Brain pericyte (primary cell): ENCODE results near the gene UPK1A.
"Not testable (repeated sequence)": the region's sequence is repeated elsewhere in the genome, so short reads cannot be mapped to it uniquely, and the experiment has no call there.

Experiments used
- DNase-seq: peaks from one replicate; pipeline ENCODE4 v3.0.0-alpha.2; 2012; ENCODE audit warnings: low read depth, low spot score

The UPK1A gene

DNA sequence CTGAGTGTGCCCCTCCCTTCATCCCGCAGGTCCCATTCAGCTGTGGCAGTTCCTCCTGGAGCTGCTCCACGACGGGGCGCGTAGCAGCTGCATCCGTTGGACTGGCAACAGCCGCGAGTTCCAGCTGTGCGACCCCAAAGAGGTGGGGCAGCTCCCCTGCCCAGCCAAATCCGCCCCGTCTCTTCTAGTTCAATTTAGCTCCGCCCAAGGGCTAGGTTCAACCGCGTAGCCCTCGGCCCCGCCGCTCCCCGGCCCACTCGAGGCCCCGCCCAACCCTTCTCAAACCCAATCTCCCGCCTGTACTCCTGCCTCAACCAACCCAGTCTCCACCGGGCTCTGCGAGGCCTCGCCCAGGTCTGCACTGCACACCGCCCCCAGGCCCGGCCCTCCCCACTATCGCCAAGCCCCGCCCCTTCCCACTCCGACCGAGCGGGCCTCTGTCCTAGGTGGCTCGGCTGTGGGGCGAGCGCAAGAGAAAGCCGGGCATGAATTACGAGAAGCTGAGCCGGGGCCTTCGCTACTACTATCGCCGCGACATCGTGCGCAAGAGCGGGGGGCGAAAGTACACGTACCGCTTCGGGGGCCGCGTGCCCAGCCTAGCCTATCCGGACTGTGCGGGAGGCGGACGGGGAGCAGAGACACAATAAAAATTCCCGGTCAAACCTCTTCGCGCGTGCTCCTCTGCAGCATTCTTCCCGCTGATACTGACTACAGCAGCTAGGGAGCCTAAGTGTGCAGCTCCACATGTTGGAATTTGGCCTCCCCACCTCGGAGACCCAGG lies 21.9 kb upstream of the UPK1A start:
- peak; percentile 77 for DNase-seq

- no peak for DNase-seq
Measured at GRCh38 chr19:35644987-35645679, 21.2 kb upstream of the UPK1A start.

- DNase-seq: no peak
Measured at GRCh38 chr19:35645680-35646511, 20.4 kb upstream of the UPK1A start.

- peak; percentile 86 for DNase-seq
Measured at GRCh38 chr19:35648017-35648961, 18.0 kb upstream of the UPK1A start, which contains the start of gene COX6B1. COX6B1 (plus strand) TSS chr19:35648323; CDS start chr19:35651244, 2,921 bp downstream.

DNA sequence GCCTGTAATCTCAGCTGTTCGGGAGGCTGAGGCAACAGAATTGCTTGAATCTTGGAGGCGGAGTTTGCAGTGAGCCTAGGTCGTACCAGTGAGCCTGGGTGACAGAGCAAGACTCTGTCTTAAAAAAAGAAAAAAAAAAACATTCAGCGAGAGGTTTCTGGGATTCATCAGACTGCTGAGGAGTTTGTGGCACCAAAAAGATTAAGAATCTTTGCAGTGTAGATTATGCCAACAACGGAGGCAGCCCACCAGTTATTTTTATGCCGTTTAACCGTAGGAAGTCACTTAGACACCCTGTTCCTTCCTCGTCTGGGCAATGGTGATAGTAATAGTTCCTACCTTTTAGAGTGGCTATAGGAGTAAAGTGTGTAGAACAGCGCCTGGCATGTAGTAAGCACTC lies 15.7 kb upstream of the UPK1A start:
- DNase-seq: no peak

GRCh38 chr19:35654828-35655227 lies 11.5 kb upstream of the UPK1A start:
- not testable (repeated sequence) for DNase-seq

- no peak for DNase-seq
Measured at GRCh38 chr19:35655600-35655999, 10.7 kb upstream of the UPK1A start.

GRCh38 chr19:35656700-35657099 lies 9.6 kb upstream of the UPK1A start:
- DNase-seq: no peak

- DNase-seq: no peak
Measured at GRCh38 chr19:35657904-35658700, 8.2 kb upstream of the UPK1A start.

DNA sequence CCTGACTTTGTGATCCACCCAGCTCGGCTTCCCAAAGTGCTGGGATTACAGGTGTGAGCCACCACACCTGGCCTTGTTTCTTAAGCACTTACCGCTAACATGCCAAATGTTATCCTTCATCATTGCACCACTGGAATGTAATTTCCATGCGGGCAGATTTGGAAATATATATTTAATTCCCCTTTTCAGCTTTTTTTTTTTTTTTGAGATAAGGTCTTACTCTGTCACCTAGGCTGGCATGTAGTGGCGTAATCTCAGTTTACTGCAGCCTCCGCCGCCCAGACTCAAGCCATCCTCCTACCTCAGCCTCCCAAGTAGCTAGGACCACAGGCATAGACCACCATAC lies 4.3 kb upstream of the UPK1A start:
- DNase-seq: no peak

DNA sequence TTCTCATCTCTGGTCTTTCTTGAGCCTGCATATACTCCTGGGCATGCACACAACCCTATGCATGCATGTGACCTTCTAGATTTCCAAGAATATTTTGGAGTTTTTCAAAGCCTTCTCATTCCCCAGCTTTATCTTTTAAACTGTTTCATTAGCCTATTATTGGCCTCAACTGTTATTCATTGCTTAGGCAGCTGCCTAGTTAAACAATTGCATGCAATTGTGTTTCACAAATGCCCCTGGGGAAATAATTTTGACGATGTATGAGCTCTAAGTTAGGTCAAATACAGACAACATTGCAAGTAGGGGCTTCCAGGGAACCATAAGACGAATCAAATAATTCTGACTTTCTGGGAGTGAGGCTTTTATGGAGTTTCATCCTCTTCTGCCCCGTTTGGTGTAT lies 2.3 kb upstream of the UPK1A start:
- DNase-seq: no peak

DNA sequence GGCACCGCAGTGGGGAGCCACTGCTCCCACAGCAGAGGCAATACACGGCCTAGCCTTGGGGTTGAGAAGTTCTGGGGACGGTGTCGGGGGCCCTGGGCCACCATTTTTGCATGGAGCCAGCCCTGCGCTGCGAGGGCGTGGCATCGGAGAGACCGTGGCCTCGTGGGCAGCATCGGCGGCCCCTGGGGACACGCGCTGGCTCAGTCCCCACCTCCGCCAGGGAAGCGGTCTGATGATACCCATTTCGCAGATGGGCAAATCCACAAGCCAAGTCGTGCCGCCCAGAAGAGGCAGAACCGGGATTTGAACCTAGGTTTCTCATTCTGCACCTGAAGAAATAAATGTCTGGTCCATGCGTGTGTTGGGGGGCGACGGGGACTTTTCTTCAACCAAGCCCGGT lies 1.2 kb upstream of the UPK1A start:
- no peak for DNase-seq

DNA sequence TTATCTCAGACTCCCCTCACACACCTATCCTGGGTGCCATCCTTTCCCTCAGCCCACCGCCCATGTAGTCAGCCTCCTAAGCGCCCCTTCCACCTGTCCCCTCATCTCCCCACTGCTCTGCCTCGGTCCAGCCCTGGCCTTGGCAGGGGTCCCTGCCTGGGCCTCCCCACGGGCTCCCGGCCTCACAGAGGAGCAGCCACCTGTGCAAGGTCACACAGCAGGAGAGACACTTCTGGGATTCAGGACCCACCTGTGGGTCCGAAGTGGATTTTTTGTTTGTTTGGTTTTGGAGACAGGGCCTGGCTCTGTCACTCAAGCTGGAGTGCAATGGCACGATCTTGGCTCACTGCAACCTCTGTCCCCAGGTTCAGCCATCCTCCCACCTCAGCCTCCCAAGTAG lies 713 bp upstream of the UPK1A start:
- DNase-seq: no peak

DNA sequence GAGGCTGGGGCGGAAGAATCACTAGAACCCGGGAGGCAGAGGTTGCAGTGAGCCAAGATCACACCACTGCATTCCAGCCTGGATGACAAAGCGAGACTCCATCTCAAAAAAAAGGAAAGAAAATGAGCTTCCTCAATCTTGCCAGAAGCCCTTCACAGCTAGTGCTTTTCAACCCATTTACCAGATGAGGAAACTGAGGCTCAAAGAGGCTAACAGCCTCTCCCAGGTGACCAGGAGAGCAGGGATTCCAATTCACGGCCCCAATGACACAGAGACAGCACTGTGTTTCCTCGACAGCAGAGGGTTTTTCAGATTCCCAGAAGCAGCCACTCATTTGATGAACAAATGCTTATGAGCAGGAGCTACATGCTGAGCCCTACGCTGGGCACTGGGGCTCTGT lies 3.2 kb downstream of the UPK1A start:
- DNase-seq: no peak

DNA sequence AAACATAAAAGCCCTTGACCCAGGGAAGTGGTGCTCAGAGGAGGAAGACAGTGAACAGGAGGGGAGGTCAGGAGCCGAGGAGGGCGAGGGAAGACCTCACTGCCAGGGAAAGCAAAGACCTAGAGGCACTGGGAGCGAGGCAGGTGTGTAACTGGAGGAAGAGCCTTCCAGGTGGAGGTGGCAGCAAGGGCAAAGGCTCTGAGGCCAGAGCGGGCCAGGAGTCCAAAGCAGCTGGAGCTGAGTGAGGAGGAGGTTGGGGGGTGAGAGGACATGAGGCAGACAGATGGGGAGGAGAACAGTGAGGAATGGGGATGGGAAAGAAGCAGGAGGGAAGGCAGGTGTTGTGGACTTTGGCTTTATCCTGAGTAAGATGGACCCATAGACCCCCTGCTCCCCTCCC lies 3.7 kb downstream of the UPK1A start:
- DNase-seq: no peak

GRCh38 chr19:35670686-35671085 lies 4.4 kb downstream of the UPK1A start:
- no peak for DNase-seq

DNA sequence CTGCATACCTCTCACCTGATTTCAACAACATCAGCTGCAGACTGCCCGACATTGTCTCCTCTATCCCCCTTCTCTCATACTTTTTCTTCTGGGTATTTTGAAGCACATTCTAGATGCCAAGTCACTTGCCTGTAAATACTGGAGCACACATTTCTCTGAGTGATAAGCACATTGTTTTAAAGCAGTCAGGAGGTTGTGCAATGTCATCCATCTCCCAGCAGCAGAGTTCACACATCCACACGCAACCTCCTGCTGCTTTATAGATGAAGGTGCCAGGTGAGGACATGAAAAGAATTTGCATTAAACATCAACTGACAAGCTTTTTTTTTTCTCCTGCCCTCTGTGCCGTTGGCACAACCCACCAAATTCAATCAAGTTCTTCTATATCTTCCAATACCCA lies 5.5 kb downstream of the UPK1A start:
- no peak for DNase-seq

GRCh38 chr19:35673121-35673804 lies 6.9 kb downstream of the UPK1A start:
- no peak for DNase-seq

- DNase-seq: no peak
Measured at GRCh38 chr19:35675589-35676140, 9.3 kb downstream of the UPK1A start.

- no peak for DNase-seq
Measured at GRCh38 chr19:35689836-35690235, 23.5 kb downstream of the UPK1A start.
